CD4-positive, alpha-beta T cell treated with Interleukin-21 for 1 hour (primary cell): ENCODE results near the gene DGKG.

Experiments
- DNase-seq: peaks from one replicate; pipeline ENCODE4 v3.0.0-alpha.2; 2020

The DGKG gene

DNA sequence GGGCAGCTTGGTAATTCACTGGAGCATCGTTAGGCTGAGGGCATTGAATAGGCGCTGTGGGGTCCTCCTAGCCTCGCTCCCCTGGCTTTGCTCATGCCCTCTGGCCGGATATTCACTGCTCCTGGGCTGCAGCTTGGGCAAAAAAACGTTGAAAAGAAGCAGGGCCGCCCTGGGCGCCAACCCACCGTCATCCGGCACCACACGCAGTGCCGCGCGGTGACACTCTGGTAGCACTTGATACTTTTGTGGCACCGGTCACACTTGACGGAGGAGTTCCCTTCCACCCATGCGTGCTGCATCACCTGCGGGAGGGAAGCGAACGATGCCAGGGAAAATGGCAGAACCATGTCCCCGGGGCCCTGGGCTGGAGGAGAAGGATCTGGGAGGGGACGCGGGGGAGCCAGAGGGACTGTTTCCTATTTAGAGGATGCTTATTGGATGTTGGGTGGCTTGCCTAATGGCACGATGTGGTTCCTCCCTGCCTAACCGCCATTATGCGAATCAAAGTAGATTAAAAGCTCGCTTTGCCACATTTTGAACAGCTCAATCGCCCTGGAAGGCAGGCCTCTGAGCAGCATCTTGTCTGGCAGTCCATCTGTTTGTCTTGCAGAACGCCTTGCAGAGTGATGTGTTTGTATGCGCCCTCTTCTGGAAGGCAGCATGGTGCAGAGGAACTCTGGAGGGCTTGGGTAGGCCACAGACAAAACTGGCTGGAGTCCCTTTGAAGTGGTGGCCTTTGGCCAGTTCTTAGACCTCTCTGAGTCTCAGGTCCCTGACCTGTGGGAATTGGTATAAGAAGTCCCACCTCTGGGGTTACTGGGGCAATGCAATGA is 93.2 kb downstream of the DGKG start:
- DNase-seq: no peak

DNA sequence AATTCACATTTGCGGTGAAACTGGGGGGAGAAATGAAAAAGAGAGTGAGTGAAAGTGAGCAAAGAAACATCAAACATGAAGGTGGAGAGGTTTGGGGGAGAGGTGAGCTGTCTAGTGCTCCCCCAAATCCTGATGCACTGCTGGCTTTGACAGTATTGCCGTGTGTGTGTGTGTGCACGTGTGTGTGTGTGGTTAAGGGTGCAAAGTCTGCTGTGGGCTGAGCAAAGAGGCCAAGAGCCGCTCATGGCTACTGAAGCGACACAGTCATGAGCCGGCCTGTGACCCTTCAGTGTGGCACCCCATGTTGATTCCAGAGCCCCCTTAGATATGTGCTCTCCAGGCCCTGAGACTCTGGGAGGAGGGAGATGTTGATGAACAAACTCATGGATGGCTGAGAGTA is 94.3 kb downstream of the DGKG start:
- DNase-seq: no peak

DNA sequence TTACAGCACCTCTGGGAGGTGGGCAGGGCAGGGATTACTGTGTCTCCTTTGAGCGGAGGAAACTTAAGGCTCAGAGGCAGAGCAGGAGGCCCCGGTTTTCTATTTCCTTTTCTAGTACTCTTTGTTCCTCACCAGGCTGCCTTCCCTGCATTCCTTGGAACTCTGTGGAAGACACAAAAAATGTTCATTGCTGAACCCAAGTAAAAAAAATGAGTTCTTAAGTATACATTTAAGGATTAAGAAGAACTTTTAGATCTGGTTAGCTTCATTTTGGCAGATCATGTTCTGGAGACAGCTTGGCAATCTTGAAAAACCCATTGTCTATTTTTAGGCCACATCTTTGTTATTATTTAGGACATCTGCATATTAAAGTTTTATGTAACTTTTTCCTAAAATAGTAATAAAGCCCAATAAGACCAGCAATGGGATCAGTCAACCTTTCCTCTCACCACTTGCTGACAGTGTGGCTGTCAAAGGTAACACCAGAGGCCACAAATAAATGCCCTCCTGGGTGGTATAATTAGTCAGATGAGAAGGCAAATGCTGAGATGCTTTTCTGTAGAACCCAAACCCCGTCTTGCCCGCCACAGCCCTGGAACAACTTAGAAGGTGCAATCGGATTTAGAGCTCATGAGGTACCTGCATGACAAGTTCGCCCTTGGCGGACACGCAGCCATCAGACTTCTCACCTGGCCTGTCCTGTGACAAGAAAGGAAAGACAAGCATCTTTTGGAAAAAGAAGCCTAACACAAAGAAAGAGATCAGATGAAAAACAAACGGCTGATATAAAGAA is 97.2 kb downstream of the DGKG start:
- DNase-seq: no peak

DNA sequence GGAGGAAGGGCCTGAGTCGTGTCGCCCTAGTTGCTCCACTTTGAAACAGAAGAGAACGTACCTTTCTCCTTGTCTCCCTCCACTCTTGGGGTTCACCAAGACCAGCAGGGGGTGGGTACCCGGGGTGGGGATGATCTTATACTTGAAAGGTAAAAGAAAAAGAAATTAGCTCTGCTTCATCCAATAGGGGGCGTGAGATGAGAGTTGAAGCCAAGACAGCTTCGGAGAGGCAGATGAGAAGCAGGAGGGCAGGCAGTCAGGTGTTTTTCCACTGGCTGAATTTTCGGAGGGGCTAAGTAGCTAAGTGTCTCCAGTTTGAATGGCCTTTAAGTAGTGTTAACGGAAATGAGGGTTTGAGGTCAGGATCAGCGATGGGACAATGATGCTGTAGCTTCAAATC is 100.4 kb downstream of the DGKG start:
- no peak for DNase-seq

DNA sequence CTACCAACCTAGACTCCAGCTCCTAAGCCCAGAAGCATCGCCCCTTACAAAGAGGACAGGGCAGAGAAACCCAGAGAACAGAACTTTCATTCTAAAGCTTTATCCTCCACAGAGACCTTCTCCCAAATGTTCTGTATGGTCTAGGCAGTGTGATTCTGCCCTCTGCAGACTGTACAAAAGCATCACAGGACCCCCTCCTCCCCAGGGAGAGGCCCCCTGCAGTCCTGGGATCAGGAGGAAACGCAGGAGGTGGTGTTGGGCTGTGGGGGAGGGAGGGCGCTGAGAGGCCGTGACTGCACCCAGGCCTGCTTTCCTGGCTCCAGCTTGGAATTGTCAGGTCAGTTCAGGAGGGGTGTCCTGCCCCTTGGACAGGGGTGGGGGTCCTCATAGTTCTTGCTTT is 101.3 kb downstream of the DGKG start:
- DNase-seq: no peak

DNA sequence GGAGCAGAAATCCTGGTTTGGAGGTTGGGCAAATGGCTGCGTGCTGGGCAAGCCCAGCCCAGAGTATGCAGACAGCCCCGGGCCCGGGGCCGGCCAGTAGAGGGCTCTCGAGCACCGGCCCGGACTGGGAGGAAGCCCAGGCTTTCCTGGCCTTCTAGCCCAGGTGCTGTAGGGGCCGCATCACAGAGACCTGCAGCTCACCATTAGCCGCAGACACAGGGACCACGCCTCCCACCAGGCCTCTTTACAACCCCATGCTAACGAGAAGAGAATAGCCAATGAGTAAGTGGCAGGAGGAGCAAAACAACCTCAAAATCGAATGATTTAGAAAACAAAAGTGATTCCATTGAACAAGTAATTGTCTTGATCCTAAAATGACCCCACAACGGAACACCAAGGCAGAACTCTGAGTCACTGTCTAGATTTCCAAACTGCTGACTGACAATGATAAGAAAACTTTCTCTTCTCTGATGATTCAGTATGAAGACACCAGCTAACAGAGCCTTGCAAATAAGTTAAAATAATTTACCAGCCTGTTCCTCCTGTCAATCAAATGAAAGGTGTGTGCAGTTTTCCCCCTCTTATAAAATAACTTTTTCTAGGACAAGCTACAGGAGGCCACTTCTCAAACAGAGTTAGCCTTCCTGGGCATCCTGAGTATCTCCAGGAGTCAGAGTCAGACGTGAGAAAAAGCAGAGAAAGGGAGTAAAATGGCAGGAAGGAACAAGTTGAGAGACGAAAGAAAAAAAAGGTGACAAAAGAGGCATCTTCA is 102.2 kb downstream of the DGKG start:
- DNase-seq: peak; percentile 69

DNA sequence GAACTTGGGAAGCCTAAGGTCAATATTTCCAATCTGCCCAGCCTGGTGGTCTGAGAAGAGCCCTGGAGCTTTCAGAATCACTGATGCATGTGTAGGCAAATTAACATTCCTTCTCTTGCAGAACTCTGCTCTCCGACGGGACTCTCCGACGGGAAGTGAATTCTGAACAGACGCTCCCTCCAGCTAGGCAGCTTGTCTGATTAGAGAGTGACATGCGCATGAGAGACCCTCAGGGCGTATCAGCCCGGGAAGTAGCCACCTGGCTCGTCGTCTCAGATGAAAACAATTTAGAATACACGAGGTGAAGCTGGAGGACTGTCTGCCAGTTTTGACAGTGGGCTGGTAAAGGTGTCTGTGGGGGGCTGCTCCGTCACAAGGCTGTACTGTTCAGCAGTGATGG is 103.1 kb downstream of the DGKG start:
- DNase-seq: no peak

DNA sequence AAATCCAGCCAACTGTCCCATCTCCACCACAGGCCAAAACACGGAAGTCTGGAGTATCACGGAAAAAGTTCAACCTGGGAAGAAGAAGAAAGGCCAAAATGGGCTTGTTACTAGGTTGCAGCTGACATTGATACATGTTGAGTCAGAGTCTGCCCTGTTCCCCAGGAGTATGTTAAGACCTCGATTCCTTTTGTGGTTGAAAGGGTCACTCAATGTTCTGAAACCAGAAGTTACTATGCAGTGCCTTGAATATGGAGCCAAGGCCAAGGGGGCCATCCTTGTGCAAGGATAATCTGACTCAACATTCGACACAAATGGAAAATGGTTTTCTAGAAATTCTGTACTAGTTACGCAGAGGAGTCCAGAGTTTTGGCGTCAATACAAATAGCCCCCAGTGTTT is 104.2 kb downstream of the DGKG start:
- no peak for DNase-seq

DNA sequence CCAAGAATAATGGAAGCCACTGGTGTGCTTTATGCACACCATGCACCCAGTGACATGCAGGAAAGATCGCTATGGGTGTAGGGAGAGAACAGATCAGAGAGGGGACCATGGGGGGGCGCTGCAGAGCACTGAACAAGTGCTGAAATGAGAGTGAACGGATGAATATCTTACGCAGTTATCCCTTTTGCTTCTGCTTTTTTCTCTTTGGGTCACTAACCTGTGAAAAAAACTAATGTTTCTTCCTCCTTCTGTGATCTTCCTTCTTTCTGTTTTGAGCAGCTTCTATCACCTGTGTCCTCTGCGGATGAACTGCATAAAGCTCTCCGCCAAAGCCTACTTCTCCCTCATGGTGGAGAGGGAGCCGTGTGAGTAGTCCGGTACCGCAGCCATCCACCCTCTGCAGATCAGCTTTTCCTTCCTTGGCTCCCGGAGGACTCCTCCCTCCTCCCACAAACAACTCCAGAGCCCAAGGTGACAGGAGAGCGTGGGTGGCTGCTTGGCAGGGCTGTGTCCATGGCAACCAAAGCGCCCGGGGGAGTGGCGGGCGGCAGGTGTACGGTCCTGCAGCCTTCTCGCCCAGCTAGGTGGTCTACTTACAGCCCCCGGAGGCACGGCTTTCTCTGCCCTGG is 106.2 kb downstream of the DGKG start:
- no peak for DNase-seq

DNA sequence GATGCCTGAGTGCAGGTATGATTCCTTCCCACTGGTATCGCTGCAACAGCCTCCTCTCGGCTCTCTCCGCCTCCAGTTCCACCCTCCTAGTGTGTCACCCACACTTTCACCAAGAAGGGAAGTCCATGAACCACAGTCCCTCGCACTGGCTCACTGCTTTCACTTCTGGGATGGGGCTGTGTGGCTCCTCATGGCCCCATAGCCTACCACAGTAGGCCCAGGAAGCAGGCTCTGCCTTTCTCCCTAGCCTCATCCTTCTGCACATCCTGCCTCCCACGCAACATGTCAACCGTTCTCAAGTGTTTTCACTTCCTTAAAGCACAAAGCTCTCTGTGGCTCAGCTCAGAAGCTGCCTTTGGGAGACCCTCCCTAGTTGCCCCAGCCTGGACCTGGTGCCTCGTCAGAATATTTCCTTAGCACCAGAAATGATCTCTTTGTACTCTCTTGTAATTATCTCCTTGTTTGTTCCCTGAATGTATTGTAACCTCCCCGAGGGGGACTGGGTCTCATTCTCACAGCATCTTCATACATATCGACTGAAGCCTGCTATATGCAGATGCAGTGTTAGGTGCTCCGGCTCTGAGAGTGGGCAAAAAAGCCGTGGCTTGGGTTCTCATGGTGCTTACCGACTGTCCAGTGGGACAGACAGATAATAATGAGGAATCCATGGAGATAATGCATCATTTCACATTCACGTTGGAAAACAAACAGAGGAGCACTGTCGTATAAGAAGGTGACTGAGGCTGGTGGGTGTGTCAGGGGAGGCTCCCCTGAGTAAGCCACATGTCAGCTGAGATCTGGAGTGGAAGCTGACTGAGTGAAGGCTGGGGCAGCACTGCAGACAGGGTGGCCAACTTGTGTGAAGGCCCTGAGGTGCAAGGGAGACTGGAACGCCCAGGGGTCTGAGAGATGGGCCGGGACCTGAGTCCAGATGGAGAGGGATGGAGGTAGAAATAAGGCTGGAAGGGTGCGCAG is 107.1 kb downstream of the DGKG start:
- no peak for DNase-seq

DNA sequence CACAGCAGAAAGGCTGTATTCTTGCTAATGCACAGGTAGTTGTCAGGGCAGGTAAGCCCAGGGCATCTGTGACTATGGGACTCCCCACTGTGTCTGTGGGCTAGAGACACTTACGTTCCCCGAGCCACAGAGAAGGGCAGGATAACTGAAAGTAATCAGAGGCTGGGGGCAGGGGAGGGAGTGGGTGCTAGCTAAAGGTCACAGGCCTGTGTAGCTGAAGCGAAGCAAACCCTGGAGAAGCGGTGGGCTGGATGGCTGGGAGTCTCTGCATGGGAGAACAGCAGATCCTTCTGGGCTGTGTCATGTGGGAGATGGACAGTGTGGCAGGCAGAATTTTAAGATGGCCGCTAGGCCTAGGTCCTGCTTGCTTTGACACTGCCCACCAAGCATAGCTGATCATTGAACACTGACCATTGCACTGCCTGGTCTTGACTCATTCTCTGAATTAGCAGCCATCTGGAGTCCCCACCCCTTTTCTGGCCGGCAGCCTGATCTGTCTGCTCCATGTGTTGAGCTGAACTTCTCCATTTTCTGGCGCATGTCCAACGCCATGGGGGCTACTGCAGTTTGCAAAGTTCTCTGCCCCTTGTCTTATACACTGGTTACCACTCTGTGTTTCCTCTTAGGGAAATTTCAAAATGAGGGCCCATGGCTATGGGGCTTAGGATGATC is 110.0 kb downstream of the DGKG start:
- no peak for DNase-seq

DNA sequence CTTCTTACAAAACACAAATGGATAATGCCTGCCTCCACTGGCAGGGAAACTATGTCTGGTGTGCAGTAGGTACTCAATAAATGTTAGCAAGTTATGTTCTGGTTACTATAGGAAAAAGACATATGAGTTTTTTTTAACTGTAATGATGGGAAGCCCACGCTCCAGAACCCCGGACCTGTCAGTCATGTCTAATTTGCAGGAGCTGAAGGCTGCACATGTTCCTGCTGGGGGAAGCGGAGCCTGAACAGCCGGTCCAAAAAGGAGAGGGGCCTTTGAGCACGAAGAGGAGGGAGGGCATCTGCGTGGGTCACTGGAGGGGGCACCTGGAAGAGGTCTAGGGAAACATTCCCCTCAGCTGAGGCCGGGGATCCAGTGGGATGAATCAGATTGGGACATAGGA is 113.2 kb downstream of the DGKG start:
- no peak for DNase-seq

DNA sequence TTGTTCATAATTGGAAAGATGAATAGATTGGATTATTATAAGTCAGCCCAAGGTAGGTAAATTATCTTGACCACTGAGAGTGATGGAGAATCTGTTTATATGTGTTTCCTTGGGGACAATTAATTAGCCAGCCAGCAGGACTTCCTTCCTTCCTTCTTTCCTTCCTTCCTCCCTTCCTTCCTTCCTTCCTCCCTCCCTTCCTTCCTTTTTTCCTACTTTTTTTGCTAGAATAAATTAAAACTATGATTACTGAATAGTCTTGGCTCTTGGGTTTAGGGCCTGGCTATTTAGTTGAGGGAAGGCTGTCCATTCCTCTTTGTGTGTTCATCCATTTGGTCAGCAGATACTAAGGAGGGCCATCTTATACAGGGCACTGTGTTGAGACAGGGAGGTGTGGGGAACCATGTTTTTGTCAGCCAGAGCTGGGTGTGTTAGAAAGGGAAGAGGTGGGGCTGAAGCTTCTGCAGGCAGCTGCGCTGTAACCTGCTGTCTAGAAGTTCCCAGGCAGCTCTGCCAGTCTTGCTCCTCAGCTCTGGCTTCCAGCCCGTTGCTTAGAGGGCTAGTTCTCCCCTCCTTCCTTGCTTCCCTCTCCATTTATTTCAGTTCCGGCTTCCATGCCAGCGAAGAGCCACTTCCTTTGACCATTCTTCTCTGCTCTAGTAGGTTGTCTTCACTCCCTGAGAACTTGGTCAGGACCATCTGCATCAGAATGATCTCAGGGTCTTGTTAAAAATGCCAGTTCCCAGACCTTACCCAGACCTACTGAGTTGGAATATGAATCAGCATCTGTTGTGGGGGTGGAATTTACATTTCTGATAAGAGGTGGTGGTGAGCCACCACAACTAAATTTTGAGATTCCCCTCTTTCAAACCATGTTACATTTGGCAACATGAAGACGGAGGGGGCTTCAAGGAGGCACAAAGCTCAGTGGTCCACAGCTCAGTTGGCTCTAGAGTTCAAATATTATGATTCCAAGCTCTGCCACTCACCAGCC is 113.9 kb downstream of the DGKG start:
- DNase-seq: no peak

DNA sequence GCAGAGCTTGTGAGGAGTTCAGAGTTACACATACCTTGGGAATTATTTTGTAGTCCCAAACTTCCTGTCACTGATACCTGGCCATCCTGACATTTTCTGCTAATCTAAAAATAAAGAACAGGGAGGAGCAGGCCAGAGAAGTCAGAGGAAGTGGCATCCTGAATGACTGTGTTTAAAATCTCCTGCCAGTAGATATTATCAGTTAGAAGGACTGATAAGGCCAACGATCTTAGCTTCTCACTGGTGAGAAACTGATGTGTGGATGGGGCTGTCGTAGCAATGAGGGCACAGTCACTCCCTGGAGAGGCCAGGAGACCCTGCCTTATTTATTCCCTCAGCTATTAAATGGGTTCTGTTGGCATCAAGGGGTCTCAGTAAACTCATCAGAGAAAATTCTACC is 115.1 kb downstream of the DGKG start:
- no peak for DNase-seq

DNA sequence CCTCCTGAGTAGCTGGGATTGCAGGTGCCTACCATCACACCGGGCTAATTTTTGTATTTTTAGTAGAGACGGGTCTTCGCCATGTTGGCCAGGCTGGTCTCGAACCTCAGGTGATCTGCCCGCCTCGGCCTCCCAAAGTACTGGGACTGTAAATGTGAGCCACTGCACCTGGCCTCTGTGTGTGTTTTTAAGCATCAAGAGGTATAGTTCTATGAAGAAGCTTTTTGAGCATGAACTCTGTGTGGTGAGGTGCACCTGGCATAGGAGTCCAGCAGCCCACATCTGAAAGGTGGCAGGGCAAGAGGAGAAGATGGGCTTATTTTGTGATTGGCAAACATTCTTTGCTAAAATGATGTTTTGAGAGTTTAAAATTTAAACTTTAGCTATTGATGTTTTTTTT is 118.0 kb downstream of the DGKG start:
- no peak for DNase-seq

DNA sequence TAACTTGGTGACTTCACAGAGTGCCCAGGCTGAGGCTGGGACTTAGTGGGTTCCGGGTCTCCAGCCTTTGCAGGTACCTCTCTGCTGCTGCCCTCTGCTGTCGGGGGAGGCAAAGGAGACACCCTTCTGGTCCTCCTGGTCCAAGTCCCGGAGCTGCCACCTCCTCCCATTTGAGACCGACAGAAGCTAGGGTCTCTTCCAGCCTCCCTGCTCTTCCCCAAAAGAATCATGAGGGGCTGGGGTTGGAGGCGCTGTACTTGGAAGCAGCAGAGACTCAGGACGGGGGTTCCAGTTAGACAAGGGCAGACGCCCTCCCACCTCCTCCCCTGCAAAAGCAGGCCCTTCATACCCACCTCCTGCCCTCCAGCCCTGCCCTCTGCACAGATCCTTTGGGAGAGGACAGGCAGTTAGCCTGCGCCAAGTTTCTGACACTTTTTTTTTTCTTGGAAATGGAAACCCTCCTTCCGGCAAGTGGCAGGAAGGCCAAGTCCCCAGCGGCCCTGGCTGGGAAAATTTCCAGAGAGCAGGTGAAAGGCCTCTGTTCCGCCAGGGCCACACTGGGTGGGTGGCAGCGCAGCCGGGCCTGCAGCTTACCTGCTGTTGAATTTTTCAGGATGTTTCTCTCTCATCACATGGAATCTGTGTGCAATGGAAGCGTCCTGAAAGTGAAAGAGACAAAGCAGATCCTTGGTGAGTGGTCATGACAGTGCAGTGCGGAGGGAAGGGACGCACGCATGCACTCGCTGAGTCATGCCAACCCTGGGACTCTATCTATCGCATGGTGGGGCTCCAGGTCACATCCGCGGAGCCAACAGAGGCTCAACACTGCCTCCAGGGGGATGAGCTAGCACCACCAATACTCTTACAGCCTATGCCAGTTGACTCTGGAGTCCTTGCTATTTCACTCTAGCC is 119.9 kb downstream of the DGKG start:
- peak; percentile 29 for DNase-seq

DNA sequence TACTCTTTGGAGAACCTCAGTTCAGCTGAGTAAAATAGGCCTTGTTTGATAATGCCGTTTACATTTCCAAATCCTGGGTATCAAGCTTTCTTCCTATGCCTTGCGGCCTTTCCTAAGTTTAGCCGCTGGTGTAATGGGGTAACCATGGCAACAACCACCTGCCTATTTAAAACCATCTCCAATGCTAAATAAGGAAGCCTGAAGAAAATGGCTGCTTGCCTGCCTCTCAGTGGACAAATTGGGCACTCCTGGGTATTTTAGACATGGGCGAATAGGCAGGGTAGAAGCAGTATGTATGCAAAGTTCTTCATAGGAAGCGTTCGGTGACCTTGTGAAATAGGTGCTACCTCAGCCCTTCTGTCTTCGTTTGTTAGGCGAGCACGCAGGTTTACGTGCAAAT is 122.7 kb downstream of the DGKG start:
- no peak for DNase-seq

DNA sequence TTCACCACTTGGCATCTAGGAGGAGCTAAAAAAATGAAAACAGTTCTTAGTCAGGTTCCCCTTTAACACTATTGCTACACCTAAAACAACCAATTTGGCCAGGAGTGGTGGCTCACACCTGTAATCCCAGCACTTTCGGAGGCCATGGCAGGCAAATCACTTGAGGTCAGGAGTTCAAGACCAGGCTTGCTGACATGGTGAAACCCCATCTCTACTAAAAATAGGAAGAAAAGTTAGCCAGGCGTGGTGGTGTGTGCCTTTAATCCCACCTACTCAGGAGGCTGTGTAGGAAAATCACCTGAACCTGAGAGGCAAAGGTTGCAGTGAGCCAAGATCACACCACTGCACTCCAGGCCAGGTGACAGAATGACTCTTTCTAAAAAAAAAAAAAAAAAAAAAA is 124.1 kb downstream of the DGKG start:
- no peak for DNase-seq
